ENCODE results near the gene CRLF1. TPM values are rescaled to one million over a fixed set of nuclear protein-coding genes. Genes with fewer than 3 reads are reported as not detected.

The CRLF1 gene
- total RNA-seq, 1 experiment from 2014 or later = 0.61 TPM

GRCh38 chr19:18551631-18552030, 55.0 kb downstream of the CRLF1 start:
- POLR2A ChIA-PET = no interaction called here
- no peaks in the 10 kb centered on the region for H3K9me3 Mint-ChIP-seq (ENCODE audit: unreplicated experiment)
- H3K4me1 Mint-ChIP-seq (ENCODE audit: low read depth, unreplicated experiment) = no peaks in the 10 kb centered on the region
- no peaks in the 10 kb centered on the region for H3K27me3 ChIP-seq (replicated peaks; ENCODE audit: control insufficient read depth, insufficient read depth, low read length)
- H3K27ac Mint-ChIP-seq (ENCODE audit: unreplicated experiment) = no peak overlapping the region
- H3K4me3 ChIP-seq (ENCODE audit: low read depth, low read length) = no peak overlapping the region
- H3K36me3 Mint-ChIP-seq (ENCODE audit: insufficient read depth, unreplicated experiment) = no peaks in the 10 kb centered on the region
- H3K9me3 ChIP-seq = no peaks in the 10 kb centered on the region
- H3K27me3 Mint-ChIP-seq (ENCODE audit: insufficient read depth, unreplicated experiment) = no peaks in the 10 kb centered on the region
- intact Hi-C loops (cut with micrococcal nuclease; ENCODE audit: unreplicated experiment) = no loop called here
- BruUV-seq (replicated peaks) = no TSS peak
- CTCF ChIA-PET = interaction anchor here (0.7 kb wide), 2 partner anchors 29 to 37 kb away, joined by 3 read pairs; partner anchors contain the start of gene REX1BD
- DNase-seq = no peak
- TF ChIP-seq CTCF (IDR thresholded peaks at IDR 0.05; ENCODE audit: insufficient read depth in 1 of 2, low read depth in 1 of 2, low read length in 1 of 2, severe bottlenecking in 1 of 2, unreplicated experiment in 1 of 2) = no peak
- no peak overlapping the region for H3K4me3 Mint-ChIP-seq (ENCODE audit: unreplicated experiment)
- no peaks in the 10 kb centered on the region for H3K36me3 ChIP-seq (ENCODE audit: control insufficient read depth, insufficient read depth, low read length)
- H3K4me1 ChIP-seq = no peaks in the 10 kb centered on the region

- peaks cover 11% of the 10 kb centered on the region for H3K4me1 ChIP-seq
- H3K9me3 ChIP-seq = no peaks in the 10 kb centered on the region
- Mint-ChIP-seq H3K9me3 (ENCODE audit: unreplicated experiment) (no peaks in the 10 kb centered on the region), H3K27me3 (ENCODE audit: insufficient read depth, unreplicated experiment) (no peaks in the 10 kb centered on the region), H3K4me3 (ENCODE audit: unreplicated experiment) (peak overlapping the region; percentile 82), H3K36me3 (ENCODE audit: insufficient read depth, unreplicated experiment) (peaks cover 23% of the 10 kb centered on the region), H3K27ac (ENCODE audit: unreplicated experiment) (peak overlapping the region; percentile 92), H3K4me1 (ENCODE audit: low read depth, unreplicated experiment) (no peaks in the 10 kb centered on the region)
- intact Hi-C loops (cut with micrococcal nuclease; ENCODE audit: unreplicated experiment) = no loop called here
- H3K4me3 ChIP-seq (ENCODE audit: low read depth, low read length) = peak overlapping the region; percentile 84
- CTCF ChIA-PET = interaction anchor here (0.7 to 0.8 kb wide), 2 partner anchors 14 to 82 kb away, joined by 3 to 5 read pairs; partner anchors contain the start of gene KXD1
- no peaks in the 10 kb centered on the region for H3K27me3 ChIP-seq (replicated peaks; ENCODE audit: control insufficient read depth, insufficient read depth, low read length)
- TF ChIP-seq CTCF (IDR thresholded peaks at IDR 0.05; ENCODE audit: insufficient read depth in 1 of 2, low read depth in 1 of 2, low read length in 1 of 2, severe bottlenecking in 1 of 2, unreplicated experiment in 1 of 2) = peak in 1 of 2 experiments; percentile 22
- POLR2A ChIA-PET = no interaction called here
- peak; percentile 79 to 84 for DNase-seq
- no TSS peak for BruUV-seq (replicated peaks)
- peaks cover 2% of the 10 kb centered on the region; the same call in 1 of the 2 replicates for H3K36me3 ChIP-seq (ENCODE audit: control insufficient read depth, insufficient read depth, low read length)
Observed at GRCh38 chr19:18543814-18544475, 62.7 kb downstream of the CRLF1 start.

Other genes with a start within 250 kb of the CRLF1 start
- 55.3 and 56.1 TPM in 2 replicates for gene GDF15, start 220.6 kb downstream of the CRLF1 start, total RNA-seq (2022)
- gene LRRC25, start 209.2 kb downstream of the CRLF1 start, total RNA-seq (2022) = not detected in 2 replicates
- gene SSBP4, start 187.4 kb downstream of the CRLF1 start, total RNA-seq (2022) = 46.2 and 49.4 TPM in 2 replicates
- gene ISYNA1, start 168.7 kb downstream of the CRLF1 start, total RNA-seq (2022) = 65.3 and 67.3 TPM in 2 replicates
- gene ELL, start 84.7 kb downstream of the CRLF1 start, total RNA-seq (2022) = 11.2 and 12.1 TPM in 2 replicates
- 174 and 184 TPM in 2 replicates for gene FKBP8, start 63.2 kb downstream of the CRLF1 start, total RNA-seq (2022)
- 77.5 and 80.2 TPM in 2 replicates for gene KXD1, start 48.9 kb downstream of the CRLF1 start, total RNA-seq (2022)
- gene UBA52, start 34.9 kb downstream of the CRLF1 start, total RNA-seq (2022) = 1,276 and 1,389 TPM in 2 replicates
- gene REX1BD, start 18.0 kb downstream of the CRLF1 start, total RNA-seq (2022) = 44.8 and 48.3 TPM in 2 replicates
- gene TMEM59L, start 6.1 kb upstream of the CRLF1 start, total RNA-seq (2022) = 0.25 TPM in 1 of 2 replicates, not detected in the other
- 7.9 and 9.8 TPM in 2 replicates for gene KLHL26, start 30.2 kb upstream of the CRLF1 start, total RNA-seq (2022)
- 12.0 and 13.8 TPM in 2 replicates for gene CRTC1, start 76.9 kb upstream of the CRLF1 start, total RNA-seq (2022)
- 0.14 and 0.16 TPM in 2 replicates for gene COMP, start 184.5 kb upstream of the CRLF1 start, total RNA-seq (2022)
- gene UPF1, start 225.2 kb upstream of the CRLF1 start, total RNA-seq (2022) = 93.8 and 96.6 TPM in 2 replicates